GM18511 (cell line): ENCODE data around the gene ATP5MG.

Experiments
- ATAC-seq: cut with Tn5 transposase; IDR thresholded peaks from one replicate; pipeline ENCODE4 v1.9.1; 2021; ENCODE audit warnings: mild to moderate bottlenecking, moderate library complexity; ENCODE audit not compliant: unreplicated experiment

Gene ATP5MG

DNA sequence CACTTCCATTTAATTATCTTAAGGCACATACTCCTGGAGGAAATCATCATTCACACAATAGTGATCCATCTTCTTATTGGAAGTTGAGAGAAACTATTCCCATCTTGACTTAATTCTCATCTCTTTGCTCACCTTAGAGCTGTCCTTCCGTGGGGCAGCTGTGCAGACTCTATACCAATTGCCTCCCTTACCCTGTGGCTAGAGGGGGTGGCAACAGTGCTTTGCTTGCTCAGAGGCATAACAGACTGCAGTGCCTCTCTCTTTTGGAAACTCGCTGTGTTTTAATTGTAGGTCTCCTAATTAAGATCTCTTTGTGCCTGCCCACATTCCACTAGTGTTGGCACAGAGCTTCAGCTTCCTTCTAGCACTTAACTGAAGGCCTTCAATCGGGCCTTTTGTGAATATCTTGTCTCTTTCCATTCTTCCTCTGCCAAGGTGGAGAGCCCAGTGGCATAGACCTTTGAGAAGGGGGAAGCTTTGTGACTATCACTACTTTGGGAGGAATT, 40.4 kb downstream of the ATP5MG start:
- ATAC-seq: no peak

DNA sequence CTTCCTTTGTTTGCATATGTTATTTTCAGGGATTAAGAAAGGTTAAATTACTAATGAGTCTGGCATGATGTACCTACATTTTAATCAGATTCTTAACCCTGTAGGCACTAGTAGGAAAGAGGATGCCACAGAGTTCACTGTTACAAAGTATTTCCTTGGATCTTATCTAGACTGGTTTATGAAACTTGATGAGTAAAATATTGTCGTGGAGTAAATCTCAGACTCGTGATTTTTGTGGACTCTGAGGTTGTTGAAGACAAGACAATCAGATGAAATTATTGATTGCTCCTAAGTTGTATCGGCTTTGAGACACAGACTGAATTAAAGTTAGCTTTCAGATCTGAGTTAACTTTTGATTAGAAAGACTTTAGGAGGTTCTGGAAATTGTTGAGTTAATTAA, 40.9 kb downstream of the ATP5MG start:
- ATAC-seq: no peak

DNA sequence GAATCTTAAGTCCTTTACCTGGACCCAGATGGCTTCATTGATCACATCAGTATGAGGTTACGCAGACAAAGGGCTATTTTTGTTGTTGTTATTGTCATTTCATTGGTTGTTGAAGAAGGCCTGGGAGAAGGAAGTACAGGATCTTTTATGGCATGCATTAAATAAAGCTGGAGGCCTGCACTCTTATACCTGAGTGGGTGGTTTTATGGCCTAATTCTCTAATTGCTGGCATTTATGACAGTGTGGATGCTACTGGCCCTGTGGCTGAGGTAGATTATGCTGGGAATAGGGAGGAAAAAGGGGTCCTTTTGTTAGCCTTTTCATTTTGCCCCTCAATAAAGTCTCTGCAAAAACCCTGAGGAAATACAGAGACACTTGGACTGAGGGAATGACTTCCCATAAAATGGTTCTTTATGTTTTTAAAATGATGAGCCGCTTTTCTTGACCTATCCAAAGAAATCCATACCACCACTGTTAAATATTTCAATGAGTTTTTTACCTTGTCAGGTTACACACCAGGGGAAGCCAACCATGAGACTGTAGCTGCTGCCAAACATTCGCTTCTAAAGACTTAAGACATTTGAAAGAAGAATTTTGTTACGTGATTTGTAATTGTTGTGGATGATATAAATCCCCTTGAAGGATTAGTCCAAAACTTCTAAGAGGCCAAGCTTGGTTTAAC, 41.6 kb downstream of the ATP5MG start:
- no peak for ATAC-seq

DNA sequence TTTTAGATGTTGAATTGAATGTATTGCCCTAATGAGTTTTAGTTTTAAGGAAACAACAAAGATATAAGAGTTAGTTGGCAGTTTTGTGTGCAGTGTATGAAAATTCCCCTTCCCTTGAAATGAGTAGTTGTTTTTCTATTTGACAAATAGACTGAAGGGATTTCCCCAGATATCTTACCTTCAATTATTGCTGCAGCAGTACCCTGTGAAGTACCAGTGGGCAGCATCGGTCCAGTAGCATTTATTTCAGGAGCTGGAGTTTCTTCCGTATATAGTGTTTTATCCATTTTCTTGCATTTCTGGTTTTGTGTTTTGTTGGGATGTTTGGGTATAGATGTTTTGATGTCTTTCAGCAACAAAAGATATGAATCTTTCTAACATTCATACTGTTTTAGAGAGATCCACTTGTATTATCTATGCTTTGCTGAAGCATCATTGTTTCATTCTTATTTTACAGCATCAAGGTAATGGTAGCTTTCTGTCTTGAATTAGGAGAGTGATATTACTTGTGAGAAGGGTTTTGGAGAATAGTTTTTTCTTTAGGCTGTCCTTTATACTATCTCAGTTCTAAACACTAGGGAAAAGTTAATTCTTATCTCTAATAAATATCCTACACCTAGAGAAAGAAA, 42.3 kb downstream of the ATP5MG start:
- no peak for ATAC-seq

DNA sequence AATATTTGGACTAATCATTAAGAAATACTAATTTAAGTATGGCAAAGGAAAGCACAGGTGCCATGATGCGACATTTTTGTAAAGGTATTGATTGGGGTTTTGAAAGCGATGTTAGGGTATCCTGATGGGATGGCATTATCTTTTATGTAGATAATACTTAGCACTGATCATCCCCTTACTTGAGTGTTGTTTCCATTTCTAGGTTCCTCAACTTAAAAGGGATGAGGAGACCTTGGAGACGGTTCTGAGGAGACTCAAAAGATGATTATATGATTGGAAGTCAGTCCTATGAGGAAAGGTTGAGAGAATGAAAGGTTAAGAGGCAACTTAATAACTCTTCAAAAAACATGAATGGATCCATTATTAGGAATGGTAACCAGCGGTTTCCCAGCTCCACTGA, 46.0 kb downstream of the ATP5MG start:
- ATAC-seq: no peak

DNA sequence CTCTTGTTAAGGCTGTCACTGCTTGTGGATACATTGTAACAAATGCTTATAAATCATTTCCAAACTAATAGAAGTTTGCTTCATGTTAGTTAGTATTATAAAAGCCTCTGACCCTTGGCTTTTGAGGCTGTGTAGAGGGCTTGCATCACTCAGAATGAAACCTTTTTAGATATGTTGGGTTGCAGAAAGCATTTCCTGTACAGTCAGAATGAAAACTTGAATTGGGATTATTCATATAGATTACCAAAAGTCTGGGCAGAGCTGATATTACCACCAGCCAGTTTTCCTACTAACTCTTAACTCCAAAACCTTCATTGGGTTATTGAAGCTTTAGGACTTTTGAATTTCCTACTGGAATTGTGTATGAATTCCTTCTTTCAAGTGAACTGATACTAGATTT, 46.9 kb downstream of the ATP5MG start:
- peak; percentile 96 for ATAC-seq

DNA sequence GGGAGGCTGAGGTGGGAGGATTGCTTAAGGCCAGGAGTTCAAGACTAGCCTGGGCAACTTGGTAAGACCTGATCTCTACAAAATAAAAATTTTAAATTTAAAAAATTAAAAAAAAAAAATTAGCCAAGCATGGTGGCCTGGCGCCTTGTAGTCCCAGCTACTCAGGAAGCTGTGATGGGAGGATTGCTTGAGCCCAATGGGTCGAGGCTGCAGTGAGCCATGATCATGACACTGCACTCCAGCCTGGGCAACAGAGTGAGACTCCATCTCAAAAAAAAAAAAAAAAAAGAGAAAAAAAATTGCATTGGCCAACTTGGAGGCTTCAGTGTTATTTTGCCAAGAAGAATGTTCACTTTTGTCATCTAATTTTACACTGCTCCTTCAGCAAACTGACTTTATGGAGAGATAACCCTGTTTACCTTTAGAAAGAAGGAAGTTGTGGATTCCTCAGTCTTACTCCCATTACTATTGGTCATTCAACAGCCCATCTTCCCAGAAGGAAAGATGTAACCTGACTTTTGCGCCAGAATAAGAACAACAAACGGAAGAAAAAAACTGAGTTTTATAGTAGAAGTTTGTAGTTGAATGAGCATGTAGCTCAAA, 48.0 kb downstream of the ATP5MG start:
- ATAC-seq: no peak

DNA sequence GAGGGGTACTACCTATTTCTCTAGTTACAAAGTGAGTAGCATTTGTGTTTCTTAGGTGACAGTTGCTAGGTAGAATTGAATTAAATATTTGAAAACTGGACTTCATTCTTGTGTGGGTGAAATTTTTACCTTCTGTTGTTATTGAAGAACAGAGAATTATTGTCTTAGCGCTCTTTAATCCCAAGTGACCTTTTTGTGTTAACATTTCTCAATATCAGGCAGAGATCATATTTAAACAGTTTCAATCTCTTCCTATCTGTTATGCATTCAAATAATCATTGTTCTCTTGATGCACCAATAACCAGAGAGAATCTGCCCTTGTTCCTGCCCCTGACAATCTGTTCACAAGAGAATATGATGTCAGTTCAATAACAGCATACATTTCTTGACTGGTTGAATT, 49.0 kb downstream of the ATP5MG start:
- no peak for ATAC-seq
